GM12801 (cell line): ENCODE measurements around the gene SH2D3C.

Experiments
- TF ChIP-seq, protein P1 (sequence below): IDR thresholded peaks from one replicate; pipeline ENCODE4 v1.5.1; 2011; ENCODE audit warnings: control low read depth; ENCODE audit not compliant: insufficient read length; ENCODE audit errors: extremely low read depth

SH2D3C gene, protein sequence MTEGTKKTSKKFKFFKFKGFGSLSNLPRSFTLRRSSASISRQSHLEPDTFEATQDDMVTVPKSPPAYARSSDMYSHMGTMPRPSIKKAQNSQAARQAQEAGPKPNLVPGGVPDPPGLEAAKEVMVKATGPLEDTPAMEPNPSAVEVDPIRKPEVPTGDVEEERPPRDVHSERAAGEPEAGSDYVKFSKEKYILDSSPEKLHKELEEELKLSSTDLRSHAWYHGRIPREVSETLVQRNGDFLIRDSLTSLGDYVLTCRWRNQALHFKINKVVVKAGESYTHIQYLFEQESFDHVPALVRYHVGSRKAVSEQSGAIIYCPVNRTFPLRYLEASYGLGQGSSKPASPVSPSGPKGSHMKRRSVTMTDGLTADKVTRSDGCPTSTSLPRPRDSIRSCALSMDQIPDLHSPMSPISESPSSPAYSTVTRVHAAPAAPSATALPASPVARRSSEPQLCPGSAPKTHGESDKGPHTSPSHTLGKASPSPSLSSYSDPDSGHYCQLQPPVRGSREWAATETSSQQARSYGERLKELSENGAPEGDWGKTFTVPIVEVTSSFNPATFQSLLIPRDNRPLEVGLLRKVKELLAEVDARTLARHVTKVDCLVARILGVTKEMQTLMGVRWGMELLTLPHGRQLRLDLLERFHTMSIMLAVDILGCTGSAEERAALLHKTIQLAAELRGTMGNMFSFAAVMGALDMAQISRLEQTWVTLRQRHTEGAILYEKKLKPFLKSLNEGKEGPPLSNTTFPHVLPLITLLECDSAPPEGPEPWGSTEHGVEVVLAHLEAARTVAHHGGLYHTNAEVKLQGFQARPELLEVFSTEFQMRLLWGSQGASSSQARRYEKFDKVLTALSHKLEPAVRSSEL

DNA sequence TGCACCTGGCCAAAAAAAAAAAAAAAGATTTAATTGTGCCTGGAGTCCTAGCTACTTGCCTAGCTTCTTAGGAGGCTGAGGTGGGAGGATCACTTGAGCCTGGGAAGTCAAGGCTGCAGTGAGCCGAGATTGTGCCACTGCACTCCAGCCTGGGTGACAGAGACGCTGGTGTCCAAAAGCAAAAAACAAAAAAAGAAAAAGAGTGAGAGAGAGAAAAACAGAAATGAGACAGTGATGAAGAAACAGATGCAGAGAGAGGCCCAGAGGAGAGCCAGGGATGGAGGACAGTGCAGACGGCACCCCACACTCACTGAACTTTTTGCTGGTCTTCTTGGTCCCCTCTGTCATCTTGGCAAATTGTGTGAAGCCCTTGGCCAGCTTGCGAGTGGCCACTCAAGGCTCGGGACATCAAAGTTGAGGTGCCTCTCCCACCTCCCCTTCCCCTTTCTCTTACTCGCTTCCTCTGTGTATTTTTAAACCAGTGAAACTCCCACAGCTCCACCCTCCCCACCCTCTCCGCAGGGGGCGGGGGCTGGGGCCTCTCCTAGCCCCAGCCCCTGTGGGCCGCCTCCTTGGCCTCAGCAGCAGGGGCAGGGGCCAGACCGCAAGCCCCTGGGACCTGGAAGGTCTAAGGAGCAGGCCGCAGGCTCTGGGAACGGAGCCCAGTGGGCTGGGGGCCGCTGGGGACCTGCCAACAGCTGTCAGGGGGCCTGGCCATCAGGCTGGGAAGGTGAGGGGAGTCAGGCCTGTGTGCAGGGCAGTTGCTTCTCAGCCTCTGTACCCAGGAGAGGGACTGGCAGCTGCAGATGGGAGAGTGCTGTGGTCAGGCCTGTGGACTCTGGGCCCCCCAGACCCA is at the start of gene SH2D3C:
SH2D3C (minus strand) TSS at position 387 of the 856 bp plus-strand sequence; CDS start at position 348, 39 bp downstream.
- TF ChIP-seq, protein P1, sequence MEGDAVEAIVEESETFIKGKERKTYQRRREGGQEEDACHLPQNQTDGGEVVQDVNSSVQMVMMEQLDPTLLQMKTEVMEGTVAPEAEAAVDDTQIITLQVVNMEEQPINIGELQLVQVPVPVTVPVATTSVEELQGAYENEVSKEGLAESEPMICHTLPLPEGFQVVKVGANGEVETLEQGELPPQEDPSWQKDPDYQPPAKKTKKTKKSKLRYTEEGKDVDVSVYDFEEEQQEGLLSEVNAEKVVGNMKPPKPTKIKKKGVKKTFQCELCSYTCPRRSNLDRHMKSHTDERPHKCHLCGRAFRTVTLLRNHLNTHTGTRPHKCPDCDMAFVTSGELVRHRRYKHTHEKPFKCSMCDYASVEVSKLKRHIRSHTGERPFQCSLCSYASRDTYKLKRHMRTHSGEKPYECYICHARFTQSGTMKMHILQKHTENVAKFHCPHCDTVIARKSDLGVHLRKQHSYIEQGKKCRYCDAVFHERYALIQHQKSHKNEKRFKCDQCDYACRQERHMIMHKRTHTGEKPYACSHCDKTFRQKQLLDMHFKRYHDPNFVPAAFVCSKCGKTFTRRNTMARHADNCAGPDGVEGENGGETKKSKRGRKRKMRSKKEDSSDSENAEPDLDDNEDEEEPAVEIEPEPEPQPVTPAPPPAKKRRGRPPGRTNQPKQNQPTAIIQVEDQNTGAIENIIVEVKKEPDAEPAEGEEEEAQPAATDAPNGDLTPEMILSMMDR, result no peak

DNA sequence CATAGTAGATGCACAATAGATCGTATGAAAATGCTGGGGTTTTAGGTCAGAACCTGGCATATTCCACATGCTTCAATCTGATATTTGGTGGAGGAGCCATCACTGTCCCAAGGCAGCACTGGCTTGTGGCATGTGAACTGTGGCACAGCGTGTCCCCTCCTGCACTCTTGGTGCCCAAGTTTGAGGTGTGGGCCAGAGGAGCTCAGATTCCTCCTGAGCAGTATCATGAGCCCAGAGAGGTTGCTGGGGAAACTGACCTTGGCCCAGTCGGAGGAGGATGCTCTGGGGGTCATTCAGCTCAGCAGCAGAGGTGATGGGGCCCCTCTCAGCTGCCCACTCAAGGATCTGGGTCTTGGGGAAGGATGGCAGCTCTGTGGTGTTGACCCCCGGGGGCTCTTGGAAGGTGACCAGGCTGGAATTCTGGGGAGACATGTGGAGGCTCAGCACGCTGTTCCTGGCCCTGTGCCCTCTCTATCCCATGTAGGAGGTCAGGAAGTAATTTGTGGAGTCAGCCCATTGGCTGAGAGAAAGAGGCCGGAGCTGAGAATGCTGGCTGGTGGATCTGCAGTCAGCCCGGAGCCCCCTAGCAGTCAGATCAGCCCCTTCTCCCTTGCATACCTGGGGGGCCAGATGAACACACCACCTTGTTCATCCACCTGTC is 47.9 kb upstream of the SH2D3C start:
- TF ChIP-seq, protein P1, result no peak

DNA sequence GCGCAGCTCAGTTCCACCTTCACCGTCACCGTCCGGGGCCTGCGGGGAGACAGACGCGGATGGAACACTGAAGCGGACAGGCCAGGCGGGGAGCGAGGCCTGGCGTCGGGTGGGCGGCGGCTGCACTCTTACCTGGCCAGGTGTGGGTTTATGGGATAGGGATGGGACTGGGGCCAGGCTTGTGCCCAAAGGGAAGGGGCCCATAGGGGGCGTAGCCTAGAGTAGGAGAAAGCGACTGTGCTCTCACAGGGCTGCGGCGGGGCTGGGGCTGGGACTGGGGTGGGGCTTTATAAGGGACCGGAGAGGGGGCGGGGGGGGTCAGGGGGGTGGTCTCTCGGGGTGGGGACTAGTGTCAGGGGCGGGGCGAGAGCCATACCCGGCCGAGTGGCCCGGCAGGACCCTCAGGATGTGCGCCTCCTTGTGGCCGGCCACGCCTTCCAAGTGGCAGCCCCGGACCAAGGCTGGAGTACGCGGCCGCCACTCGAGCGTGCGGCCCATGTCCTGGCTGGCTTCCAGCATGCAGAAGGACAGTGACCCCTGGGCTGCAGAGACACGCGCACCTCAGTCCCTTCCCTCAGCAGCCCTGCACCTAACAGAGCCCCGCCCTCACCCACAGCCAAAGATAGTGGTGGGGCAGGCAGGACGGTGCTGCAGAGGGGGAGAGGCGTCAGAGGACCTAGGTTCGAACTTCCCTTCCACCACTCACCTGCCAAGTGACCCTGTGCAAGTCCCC is 47.0 kb upstream of the SH2D3C start:
- TF ChIP-seq, protein P1, result no peak

DNA sequence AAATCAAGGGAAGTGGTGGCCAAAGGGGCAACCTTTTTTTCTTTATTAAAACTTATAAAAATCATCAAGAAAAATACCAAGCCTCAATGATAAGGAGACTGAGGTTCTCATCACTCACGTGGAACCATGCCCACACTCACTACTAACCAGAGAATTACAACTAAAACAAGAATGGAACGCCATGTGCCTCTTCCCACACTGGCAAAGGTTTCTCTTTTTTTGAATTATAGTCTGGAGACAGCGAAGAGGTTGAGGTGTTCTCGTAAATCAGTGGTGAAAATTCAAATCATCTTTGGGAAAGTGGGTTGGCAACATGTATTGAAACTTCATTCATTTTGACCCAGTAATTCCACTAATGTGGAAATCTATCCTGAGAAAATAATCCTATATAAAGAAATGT is 43.6 kb upstream of the SH2D3C start:
- TF ChIP-seq, protein P1, result no peak

DNA sequence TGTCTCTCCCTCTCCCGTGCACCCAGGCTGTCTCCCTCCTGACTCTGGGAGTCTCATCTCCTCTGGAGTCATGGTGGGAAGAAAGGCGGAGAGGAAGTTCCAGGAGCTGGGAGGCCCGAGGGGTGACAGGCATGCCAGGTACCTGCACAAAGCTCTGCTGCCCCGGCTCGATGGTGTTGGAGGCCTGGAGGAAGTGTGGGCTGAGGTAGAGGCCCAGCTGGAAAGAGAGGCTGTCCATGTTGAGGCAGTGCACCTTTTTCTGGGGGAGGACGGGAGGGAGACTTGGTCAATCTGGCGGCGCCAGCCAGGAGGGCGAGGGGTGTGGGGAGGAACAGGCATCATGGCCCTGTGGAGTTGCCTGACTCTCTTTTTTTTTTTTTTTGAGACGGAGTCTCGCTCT is 40.1 kb upstream of the SH2D3C start:
- TF ChIP-seq, protein P1, result no peak

DNA sequence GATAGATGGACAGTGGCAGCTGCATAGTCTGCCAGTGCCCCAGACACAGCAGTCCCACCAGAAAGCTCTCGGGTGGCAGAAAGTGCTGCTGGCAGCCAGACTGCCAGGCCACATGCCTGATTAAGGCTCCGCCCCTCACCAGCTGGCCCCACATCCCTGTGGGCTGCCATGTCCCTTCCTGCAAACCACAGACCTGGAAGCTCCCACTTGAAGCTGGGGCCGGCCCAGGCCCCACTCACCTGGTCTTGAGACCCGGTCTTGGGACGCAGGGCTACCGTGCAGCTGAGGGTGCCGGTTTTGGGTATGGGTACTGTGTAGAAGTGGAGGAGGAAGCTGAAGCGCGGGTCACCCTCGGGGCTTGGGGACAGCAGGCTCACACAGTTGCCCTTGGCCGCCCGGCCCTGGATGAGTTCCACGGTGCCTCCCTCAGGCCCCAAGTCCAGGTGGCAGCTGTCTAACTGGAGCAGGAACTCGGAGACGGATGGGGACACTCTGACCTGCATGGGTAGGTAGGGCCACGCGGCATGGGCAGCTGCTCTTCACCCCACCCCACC is 39.5 kb upstream of the SH2D3C start:
- TF ChIP-seq, protein P1, result no peak
